ENCODE results near the gene RAD52. TPM values are rescaled to one million over a fixed set of nuclear protein-coding genes. Genes with fewer than 3 reads are reported as not detected.

Gene RAD52
- total RNA-seq, 1 donor from 2014 or later, result 17.1 TPM

DNA sequence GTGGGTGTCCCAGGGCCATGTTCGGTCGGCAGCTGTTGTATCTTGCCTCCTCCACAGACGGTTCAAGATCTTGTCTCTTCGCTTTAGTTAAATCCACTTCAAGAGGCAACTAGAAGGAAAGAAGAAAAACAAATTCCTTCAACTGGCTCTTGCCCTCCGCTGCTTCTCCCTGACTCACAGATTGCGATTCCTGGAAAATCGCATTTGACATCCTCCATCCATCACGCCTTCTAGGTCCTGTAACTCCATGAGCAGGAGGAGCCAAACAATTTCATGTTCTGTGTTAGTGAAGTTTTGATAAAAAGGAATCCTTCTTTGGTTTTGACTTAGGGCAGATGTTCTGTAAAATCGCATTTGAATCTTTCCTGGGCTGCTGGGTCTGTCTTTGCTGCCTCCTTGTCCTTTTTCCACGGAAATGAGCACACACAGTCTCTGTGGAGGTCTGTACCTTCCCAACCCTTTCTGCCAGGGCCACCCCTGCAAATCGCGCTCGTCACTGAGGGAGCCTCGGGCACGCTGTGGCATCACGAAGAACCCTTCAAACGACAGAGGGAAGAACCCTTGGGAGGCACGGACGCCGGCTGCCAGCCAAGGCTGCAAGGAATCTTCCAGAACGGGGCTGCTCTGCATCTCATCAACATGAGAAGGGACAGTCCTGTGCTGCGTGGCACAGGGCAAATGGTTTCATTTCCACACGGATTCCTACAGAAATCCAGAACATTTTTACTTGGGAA, 32.6 kb downstream of the RAD52 start:
- intact Hi-C loops (cut with micrococcal nuclease), result no loop called here

DNA sequence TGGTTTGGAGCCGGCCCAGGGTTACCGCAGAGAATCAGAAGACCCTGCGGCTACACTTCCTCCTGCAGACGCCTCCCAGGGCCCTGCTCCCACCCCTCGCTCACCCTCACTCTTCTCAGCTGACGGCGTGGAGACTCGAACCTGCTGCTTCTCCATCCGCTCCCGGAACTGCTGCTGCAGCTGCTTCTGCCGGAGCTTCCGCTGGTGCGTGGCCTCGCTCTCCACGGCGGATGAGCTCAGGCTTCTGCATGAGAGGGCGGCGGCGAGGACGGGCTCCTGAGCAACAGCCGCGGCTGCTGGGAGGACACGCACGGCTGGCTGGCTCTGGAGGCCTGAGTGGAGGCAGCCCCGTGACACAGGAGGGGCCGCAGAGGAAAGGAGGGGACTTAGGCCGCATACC, 33.3 kb downstream of the RAD52 start:
- intact Hi-C loops (cut with micrococcal nuclease), result no loop called here

DNA sequence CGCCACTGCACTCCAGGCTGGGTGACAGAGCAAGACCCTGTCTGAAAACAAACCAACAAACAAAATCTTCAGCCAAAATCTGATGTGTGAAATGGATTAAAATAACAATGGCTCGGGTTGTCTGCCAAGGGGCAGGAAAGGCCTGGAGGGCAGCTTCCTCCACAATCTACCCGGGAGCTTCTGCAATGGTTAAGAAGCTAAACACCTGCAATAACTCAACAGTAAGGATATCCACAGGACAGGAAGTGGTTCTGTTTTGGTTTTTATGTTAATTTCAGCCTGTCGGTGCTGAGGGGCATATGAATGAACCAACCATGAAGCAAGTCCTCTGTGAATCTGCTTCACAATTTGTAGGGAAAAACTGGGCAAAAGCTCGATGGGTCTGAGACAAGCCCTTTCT, 34.4 kb downstream of the RAD52 start:
- intact Hi-C loops (cut with micrococcal nuclease), result no loop called here

DNA sequence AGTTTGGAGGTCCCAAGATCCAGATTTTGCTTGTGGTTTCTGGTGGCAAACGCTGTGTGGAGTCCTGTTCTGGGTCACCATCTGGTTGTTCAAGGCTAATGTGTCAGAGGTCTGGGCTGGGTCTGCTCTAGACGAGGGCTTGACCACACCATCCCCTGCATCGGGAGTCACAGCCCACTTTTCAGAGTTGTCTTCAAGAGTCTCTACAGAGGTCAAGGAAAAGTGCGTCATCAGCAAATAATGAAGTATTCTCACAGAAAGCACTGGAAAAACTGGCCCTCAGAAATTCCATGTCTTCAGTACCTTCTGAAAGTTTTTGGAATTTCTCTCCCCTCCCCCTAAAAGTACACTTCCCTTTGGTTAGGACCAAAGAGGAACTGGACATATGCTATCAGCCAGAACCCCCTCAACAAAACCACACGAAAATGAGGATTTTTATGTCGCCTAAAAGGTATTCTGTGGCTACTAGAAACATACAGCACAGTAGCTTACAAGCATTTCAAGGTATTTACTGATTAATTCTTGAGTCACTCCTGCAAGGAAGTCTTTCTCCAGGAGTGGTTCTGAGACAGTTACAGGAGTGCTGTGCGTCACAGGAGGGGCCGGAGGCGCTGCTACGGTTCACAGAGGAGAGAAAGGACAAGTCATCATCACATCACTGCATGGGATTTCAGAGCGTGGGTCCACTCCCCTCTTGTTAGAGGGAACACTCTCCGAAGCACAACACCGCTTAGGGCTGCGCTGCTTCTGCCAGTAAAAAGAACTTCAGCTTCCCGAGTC, 35.4 kb downstream of the RAD52 start:
- intact Hi-C loops (cut with micrococcal nuclease), result no loop called here

- intact Hi-C loops (cut with micrococcal nuclease), result no loop called here
Observed at GRCh38 chr12:912466-913235, 36.8 kb downstream of the RAD52 start.

- intact Hi-C loops (cut with micrococcal nuclease), result no loop called here
Observed at GRCh38 chr12:911191-911826, 38.2 kb downstream of the RAD52 start.

DNA sequence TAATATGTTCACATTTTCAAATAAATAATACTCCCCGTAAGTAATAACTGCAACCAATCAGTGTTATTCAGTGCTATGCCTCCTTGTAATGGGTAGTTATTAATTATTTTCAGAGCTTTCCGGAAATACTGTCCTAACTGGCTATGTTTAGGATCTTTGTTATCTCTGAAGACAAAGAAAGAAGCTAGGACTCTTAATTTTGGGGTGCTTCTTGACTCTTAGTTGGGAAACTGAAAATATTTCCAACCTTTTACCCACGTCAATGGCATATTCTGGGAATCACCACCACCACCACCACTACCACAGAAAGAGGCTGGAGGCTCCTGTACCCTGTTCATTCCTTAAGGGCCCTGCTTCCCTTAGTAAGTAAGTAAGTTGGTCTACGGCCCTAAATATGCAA, 39.1 kb downstream of the RAD52 start:
- intact Hi-C loops (cut with micrococcal nuclease), result no loop called here

DNA sequence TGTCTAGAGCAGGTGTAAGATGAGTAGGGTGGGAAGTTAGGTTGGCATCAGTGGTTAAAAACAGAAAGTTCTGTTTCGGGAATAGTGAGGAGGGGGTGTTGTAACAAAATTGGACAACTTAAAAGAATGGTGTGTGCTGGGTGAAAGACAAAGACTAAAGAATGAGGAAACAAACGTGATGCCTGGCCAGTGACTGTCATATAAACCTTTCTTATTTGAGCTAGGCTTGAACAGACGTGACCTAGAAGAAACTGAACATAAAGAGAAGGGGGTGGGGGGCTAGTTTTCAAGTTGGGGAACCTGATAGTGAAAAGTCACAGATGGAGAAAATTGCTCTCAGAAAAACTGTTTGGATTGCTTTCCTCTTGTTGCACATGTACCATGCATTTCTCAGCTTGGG, 39.6 kb downstream of the RAD52 start:
- intact Hi-C loops (cut with micrococcal nuclease), result loop anchor here (5.0 kb wide), 1 partner anchor 37 kb away; the partner anchor contains the start of gene RAD52

DNA sequence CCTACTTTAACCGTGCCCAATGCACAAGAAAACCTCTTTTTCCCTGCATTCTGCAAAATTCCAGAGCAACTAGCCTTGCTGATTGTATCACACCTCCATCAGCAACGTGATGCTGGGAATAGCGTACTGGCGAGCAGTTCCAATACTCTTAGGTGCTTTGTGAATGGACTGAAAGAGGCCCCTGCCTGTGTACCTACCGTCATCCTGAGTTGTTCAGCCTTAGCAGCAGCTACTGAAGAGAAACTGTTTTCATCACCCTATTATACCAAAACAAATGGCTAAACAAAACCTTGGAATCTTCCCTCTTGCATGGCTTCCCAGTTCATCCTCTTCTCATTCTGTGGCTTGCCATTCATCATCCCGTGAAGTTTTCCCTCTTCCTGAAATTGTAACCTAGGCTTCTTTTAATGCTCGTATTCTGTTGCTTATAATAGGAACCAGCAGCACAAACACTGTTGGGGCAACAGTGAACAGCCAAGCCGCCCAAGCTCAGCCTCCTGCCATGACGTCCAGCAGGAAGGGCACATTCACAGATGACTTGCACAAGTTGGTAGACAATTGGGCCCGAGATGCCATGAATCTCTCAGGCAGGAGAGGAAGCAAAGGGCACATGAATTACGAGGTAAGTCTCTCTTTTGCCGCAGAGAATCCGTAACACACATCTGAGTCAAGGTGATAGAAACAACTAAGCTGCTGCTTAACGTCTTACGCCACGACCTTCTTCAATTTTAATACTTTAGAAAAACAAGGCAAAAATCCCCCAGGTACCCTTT, 41.9 kb downstream of the RAD52 start:
- intact Hi-C loops (cut with micrococcal nuclease), result loop anchor here (5.0 kb wide), 1 partner anchor 40 kb away; the partner anchor contains the start of gene RAD52

DNA sequence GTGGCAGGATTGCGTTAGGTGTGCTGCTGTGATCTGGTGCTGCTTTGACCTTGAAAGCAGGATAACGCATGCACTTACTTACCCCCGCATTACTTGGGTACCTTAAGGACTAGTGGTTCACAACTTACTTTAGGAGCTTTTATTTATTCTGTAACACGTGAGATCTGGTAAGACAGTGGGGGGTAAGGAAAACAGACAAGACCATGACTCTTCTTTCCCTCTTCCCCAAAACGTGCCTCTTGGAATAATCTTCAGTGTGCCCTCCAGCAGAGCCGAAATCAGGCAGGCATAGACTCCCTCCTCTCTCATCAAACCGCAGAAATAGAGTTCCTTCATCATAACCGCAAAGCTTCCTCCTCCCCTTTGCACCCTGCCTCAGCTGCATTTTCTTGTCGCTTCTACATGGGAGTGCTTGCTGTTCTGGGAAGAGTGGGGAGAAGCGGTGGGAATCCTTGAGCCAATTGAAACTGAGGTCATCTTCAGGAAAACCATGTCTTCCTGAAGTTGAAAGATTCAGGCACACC, 43.4 kb downstream of the RAD52 start:
- intact Hi-C loops (cut with micrococcal nuclease), result loop anchor here (5.0 kb wide), 1 partner anchor 41 kb away; the partner anchor contains the start of gene RAD52

DNA sequence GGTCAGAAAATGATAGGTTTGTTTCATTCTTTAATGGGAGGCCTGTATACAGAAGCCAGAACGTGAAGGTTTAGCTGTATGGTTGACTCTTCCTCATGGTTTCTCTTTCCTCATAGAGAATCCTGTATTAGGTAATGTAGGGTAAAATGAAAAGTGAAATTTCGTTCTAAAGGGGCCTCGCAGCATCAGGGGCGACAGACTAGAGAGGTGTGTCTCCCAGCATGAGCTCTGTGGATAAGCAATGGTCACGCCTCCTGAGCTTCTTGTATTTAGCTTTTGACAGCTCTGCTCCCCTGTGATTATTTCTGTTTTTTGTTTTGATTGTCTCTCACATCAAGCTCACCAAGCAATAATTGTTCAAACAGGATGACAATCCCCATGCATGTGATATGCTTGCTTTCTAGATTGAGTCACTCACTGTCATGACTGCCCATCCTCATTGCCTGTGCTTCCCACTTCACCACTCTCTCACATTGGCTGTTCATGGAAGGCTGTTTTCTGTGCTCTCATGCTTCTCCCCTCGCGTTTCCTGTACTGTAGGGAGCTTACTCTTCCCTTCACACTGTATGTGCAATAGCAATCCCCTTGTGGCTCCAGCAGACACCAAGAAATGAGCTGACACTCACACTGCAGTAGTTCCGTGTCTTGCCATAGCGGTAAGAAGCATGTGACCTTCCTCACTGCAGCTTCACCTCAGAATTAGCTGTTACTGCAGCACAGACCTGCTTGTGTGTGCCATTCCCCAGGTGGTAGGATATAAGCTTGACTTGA, 44.0 kb downstream of the RAD52 start:
- intact Hi-C loops (cut with micrococcal nuclease), result loop anchor here (5.0 kb wide), 1 partner anchor 42 kb away; the partner anchor contains the start of gene RAD52

DNA sequence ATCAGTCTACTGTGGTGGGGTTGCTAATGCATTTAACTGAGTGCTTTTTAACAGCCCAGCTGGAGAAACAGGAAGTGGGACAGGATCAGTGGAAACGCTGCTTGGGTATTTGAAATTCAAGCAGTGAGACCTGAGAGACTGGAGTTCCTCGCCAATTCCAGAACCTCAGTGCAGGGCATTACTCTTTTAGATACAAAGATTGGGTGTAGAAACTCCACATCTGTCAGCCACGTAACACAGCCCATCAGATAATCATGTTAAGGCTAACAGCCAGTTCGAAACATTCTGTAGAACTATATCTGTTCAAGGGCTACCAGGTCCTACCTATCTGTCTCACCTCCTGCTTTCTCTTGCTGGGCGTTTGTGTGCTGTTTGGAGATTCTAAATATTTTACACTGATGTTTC, 45.5 kb downstream of the RAD52 start:
- intact Hi-C loops (cut with micrococcal nuclease), result no loop called here

GRCh38 chr12:903055-903454, 46.4 kb downstream of the RAD52 start:
- intact Hi-C loops (cut with micrococcal nuclease), result no loop called here

GRCh38 chr12:902581-902980, 46.9 kb downstream of the RAD52 start:
- intact Hi-C loops (cut with micrococcal nuclease), result no loop called here

DNA sequence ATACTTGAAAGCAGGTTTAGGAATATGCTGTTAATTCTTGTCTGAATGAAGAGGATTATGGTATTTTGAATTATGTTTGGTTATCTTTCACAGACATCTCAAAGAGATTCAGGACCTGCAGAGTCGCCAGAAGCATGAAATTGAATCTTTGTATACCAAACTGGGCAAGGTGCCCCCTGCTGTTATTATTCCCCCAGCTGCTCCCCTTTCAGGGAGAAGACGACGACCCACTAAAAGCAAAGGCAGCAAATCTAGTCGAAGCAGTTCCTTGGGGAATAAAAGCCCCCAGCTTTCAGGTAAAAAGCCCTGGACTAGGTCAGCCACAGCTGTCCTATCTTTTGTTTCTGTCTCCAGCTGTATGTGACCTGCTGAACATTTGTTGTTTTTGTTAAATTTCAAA, 52.1 kb downstream of the RAD52 start:
- intact Hi-C loops (cut with micrococcal nuclease), result no loop called here

DNA sequence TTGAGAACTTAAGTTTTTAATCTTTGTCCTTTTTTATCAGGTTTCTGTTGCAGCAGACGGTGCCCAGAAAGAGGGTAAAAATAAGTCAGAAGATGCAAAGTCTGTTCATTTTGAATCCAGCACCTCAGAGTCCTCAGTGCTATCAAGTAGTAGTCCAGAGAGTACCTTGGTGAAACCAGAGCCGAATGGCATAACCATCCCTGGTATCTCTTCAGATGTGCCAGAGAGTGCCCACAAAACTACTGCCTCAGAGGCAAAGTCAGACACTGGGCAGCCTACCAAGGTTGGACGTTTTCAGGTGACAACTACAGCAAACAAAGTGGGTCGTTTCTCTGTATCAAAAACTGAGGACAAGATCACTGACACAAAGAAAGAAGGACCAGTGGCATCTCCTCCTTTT, 53.5 kb downstream of the RAD52 start:
- intact Hi-C loops (cut with micrococcal nuclease), result no loop called here

DNA sequence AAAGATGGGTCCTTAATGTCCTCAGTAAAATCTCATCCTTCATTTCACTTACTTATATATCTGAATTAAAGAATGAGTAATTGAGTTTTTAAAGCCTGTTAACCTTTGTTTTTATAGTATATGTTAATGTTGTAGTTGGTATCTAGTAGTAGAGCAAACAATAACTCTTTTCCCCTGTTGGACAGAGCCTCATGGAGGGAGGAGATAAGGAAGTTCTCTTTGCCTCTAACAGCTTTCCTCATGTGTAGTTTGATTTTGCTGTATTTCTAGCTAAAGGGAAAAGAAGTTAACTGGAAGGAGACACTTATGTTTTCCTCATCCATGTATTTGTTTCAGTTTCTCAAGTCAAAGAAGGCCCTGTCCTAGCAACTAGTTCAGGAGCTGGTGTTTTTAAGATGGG, 55.3 kb downstream of the RAD52 start:
- intact Hi-C loops (cut with micrococcal nuclease), result no loop called here

GRCh38 chr12:886206-886605, 63.3 kb downstream of the RAD52 start:
- intact Hi-C loops (cut with micrococcal nuclease), result no loop called here

DNA sequence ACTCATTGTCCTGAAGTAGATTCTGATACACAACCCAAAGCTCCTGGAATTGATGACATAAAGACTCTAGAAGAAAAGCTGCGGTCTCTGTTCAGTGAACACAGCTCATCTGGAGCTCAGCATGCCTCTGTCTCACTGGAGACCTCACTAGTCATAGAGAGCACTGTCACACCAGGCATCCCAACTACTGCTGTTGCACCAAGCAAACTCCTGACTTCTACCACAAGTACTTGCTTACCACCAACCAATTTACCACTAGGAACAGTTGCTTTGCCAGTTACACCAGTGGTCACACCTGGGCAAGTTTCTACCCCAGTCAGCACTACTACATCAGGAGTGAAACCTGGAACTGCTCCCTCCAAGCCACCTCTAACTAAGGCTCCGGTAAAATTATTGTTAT, 63.8 kb downstream of the RAD52 start:
- intact Hi-C loops (cut with micrococcal nuclease), result no loop called here

Measured in T-helper 2 cell treated with Interferon-gamma antibody and Interleukin-4, amounts not matched to agents 100 ng/mL and 5 ng/mL, for 36 hours (primary cell).